K562 (cell line): ENCODE data around the gene AKT3. TPM values are rescaled to one million over a fixed set of nuclear protein-coding genes. Genes with fewer than 3 reads are reported as not detected.
A peak's percentile ranks its signal among the peaks of the same experiment; 100 is the strongest.

Source experiments
- ATAC-seq: fragments of 200-7000 bp; cut with Tn5 transposase; 3 replicates; pipeline ENCODE4 v1.9.1; 2020; ENCODE audit warnings: moderate library complexity
- BruUV-seq: library from RNA; stranded (reverse); fragments of 400-500 nt; replicated peaks from 2 replicates; lab custom pipeline; 2021; lab: Mats Ljungman, UMichigan
- CTCF ChIA-PET: fragments of 300-600 bp; formaldehyde crosslinking; extraction: SDS; loops from one replicate; lab custom pipeline; 2021; ENCODE audit warnings: low intra/inter-chr PET ratio; lab: Yijun Ruan, JAX
- POLR2A ChIA-PET: fragments of 300-600, 350-650 bp; sonication (Branson Sonifier 250); formaldehyde crosslinking; extraction: SDS; loops from one replicate; lab custom pipeline; 2021; ENCODE audit warnings: antibody characterized with exemption, inconsistent platforms; lab: Yijun Ruan, JAX
- DNase-seq, 4 experiments: peaks; one replicate each; pipeline versions ENCODE4 v3.0.0 to v3.0.0-alpha.2; 2011 to 2018; ENCODE audit warnings: low spot score in 3 of 4, mixed read lengths in 3 of 4; ENCODE audit errors: extremely low read depth in 1 of 4
- FAIRE-seq: peaks from 2 replicates; lab custom pipeline; 2011; peaks lifted over from hg19 to GRCh38; lab: Jason Lieb, UNC
- H2AFZ ChIP-seq: 2 replicates; pipeline ENCODE4 v1.6.0; 2011; ENCODE audit warnings: low read depth, low read length, control low read depth, inconsistent platforms
- H3K27ac ChIP-seq: fragments of 200-600 bp; 3 replicates; pipeline ENCODE4 v1.8.0; 2011; ENCODE audit warnings: low read depth, mild to moderate bottlenecking, control low read depth, inconsistent platforms, low read length, moderate library complexity, mixed read lengths; ENCODE audit errors: extremely low read depth
- H3K27me3 ChIP-seq, 2 experiments: fragments of 300-600 bp in 1 of 2; 2 replicates in 1 of 2; 3 replicates in 1 of 2; pipeline versions ENCODE4 v1.6.0 to v1.8.0; 2011; ENCODE audit warnings: inconsistent platforms in 2 of 2, low read length in 2 of 2, mild to moderate bottlenecking in 1 of 2, mixed read lengths in 1 of 2, moderate library complexity in 1 of 2; ENCODE audit not compliant: control insufficient read depth in 2 of 2, insufficient read depth in 2 of 2
- H3K36me3 ChIP-seq: fragments of 300-600 bp; 3 replicates; pipeline ENCODE4 v1.8.0; 2011; ENCODE audit warnings: mild to moderate bottlenecking, low read length, inconsistent platforms; ENCODE audit not compliant: control insufficient read depth, insufficient read depth
- H3K4me1 ChIP-seq, 2 experiments: fragments of 200-600 bp in 1 of 2; replicated peaks in 1 of 2; 2 replicates in 1 of 2; 3 replicates in 1 of 2; pipeline versions ENCODE4 v1.5.1 to v1.8.0; 2011; ENCODE audit warnings: inconsistent platforms in 2 of 2, low read length in 2 of 2, mild to moderate bottlenecking in 1 of 2, mixed read lengths in 1 of 2, moderate library complexity in 1 of 2; ENCODE audit not compliant: control insufficient read depth in 2 of 2, insufficient read depth in 2 of 2
- H3K4me2 ChIP-seq: 2 replicates; pipeline ENCODE4 v1.6.1; 2011; ENCODE audit warnings: low read length, control low read depth, inconsistent platforms, mixed read lengths; ENCODE audit not compliant: insufficient read depth
- H3K4me3 ChIP-seq: fragments of 200-600 bp; sonication (generic), shearing (Covaris generic); 2 replicates; pipeline ENCODE4 v1.5.1; 2016; ENCODE audit warnings: control low read depth, inconsistent platforms
- H3K79me2 ChIP-seq: fragments of 200-600 bp; 3 replicates; pipeline ENCODE4 v1.8.0; 2011; ENCODE audit warnings: low read length, inconsistent platforms; ENCODE audit not compliant: control insufficient read depth, insufficient read depth
- H3K9ac ChIP-seq, 2 experiments: 2 replicates each; pipeline versions ENCODE4 v1.6.0 to v1.6.1; 2011; ENCODE audit warnings: low read depth in 2 of 2, low read length in 2 of 2, control low read depth in 1 of 2, inconsistent platforms in 1 of 2, mild to moderate bottlenecking in 1 of 2, mixed read lengths in 1 of 2; ENCODE audit not compliant: insufficient read depth in 1 of 2
- H3K9me1 ChIP-seq: one replicate; pipeline ENCODE4 v1.6.0; 2011; ENCODE audit warnings: inconsistent platforms, mild to moderate bottlenecking, low read length, moderate library complexity; ENCODE audit not compliant: control insufficient read depth, insufficient read depth
- H3K9me3 ChIP-seq: replicated peaks from 2 replicates; pipeline ENCODE4 v1.5.1; 2011; ENCODE audit warnings: low read depth, low read length, inconsistent platforms; ENCODE audit not compliant: control insufficient read depth, insufficient read depth
- H4K20me1 ChIP-seq: replicated peaks from 2 replicates; pipeline ENCODE4 v1.6.1; 2011; ENCODE audit warnings: low read length, inconsistent platforms, mixed read lengths; ENCODE audit not compliant: control insufficient read depth, insufficient read depth
- DPF2 ChIP-seq: fragments of 450-650 bp; IDR thresholded peaks from 2 replicates; pipeline ENCODE4 v1.6.1; 2016
- FOXM1 ChIP-seq, 2 experiments: fragments of 450-650 bp in 1 of 2; sonication (generic) in 1 of 2; formaldehyde crosslinking in 1 of 2; IDR thresholded peaks; 2 replicates each; pipeline versions ENCODE4 v1.6.1 to v1.9.0; 2017 to 2022; ENCODE audit warnings: low read depth in 2 of 2, mild to moderate bottlenecking in 2 of 2, missing genetic modification reagents in 1 of 2, moderate library complexity in 1 of 2
- KAT2B ChIP-seq: IDR thresholded peaks from one replicate; pipeline ENCODE4 v1.6.1; 2012; ENCODE audit warnings: low read depth, mild to moderate bottlenecking, control low read depth, inconsistent platforms, low read length, moderate library complexity
- MAFG ChIP-seq: fragments of 450-650 bp; conservative IDR thresholded peaks from 2 replicates; pipeline ENCODE4 v1.6.1; 2016; ENCODE audit warnings: missing genetic modification characterization, missing compliant biosample characterization
- MAZ ChIP-seq, 2 experiments: fragments of 450-650 bp in 1 of 2; sonication (generic) in 1 of 2; formaldehyde crosslinking; IDR thresholded peaks in 1 of 2; conservative IDR thresholded peaks in 1 of 2; 2 replicates each; pipeline versions ENCODE4 v1.4.0 to v1.5.0; 2020; ENCODE audit warnings: mild to moderate bottlenecking in 1 of 2, missing genetic modification reagents in 1 of 2
- NR1H2 ChIP-seq: sonication (generic); formaldehyde crosslinking; IDR thresholded peaks from 2 replicates; pipeline ENCODE4 v1.4.0; 2020; ENCODE audit warnings: mild to moderate bottlenecking, missing genetic modification reagents
- RBM25 ChIP-seq: fragments of 200-400 bp; formaldehyde crosslinking; IDR thresholded peaks from 2 replicates; pipeline ENCODE4 v1.6.1; 2018; ENCODE audit warnings: low read length, low read depth, moderate library complexity; ENCODE audit not compliant: severe bottlenecking
- STAG1 ChIP-seq: sonication (generic); formaldehyde crosslinking; IDR thresholded peaks from 2 replicates; pipeline ENCODE4 v1.5.0; 2020; ENCODE audit warnings: missing genetic modification reagents, borderline replicate concordance
- ZNF316 ChIP-seq: fragments of 450-650 bp; IDR thresholded peaks from 2 replicates; pipeline ENCODE4 v1.6.1; 2016
- ZNF766 ChIP-seq: fragments of 200-800 bp; sonication (Bioruptor generic); conservative IDR thresholded peaks from 2 replicates; pipeline ENCODE4 v1.6.1; 2016; ENCODE audit warnings: missing genetic modification characterization, missing compliant biosample characterization
- WGBS: fragments of 100-300 bp; shearing (Covaris generic); methylation state at CpG from one replicate; pipeline ENCODE4 v1.1.6; 2016; ENCODE audit warnings: low coverage, mixed read lengths; ENCODE audit not compliant: insufficient coverage; ENCODE audit errors: missing lambda C conversion rate; 5-methylcytosine and 5-hydroxymethylcytosine counted together
- in situ Hi-C: fragments of 300-500 bp; cut with MboI; formaldehyde crosslinking; loops from 4 replicates; pipeline ENCODE4 v1.15.0; 2018; ENCODE audit warnings: inconsistent platforms, mixed read lengths
- intact Hi-C: fragments of 100-400 bp; cut with micrococcal nuclease; formaldehyde crosslinking; loops from 2 replicates; pipeline ENCODE4 v1.14.2; 2022
- polyA plus RNA-seq, 8 experiments: library from polyadenylated mRNA; depleted of rRNA in 4 of 8; stranded (reverse) in 5 of 8; unstranded in 3 of 8; fragments of >200 nt; fragmentation: Nextera tagmentation in 2 of 8; fragmentation: Illumina TruSeq in 1 of 8; extraction: Ambion mirVana in 2 of 8; extraction: Trizol in 1 of 8; gene quantifications; 2 replicates each; pipeline versions ENCODE4 v1.2.1 to v1.2.3, GENCODE V29; 2011 to 2014; ENCODE audit warnings: inconsistent platforms in 1 of 8, missing spikeins in 1 of 8
- total RNA-seq, 7 experiments: library from RNA; depleted of rRNA in 6 of 7; stranded (reverse); fragments of >200 nt in 6 of 7; fragmentation: Illumina TruSeq in 2 of 7; extraction: Trizol in 2 of 7; gene quantifications; 2 replicates each; pipeline versions ENCODE4 v1.2.1 to v1.2.3, GENCODE V29; 2011 to 2021; ENCODE audit warnings: low replicate concordance in 1 of 7
- TF ChIP-seq, protein P1 (sequence below): fragments of 450-650 bp; formaldehyde crosslinking; IDR thresholded peaks from 2 replicates; pipeline ENCODE4 v1.4.0; 2020; ENCODE audit warnings: mild to moderate bottlenecking, moderate library complexity

The AKT3 gene
- total and polyA plus RNA-seq, 9 of the 15 experiments (the other 6 are each of a cell fraction or from before 2014, with no cell fraction given) = 0.04 to 0.54 (median 0.18) TPM; not detected in 1

DNA sequence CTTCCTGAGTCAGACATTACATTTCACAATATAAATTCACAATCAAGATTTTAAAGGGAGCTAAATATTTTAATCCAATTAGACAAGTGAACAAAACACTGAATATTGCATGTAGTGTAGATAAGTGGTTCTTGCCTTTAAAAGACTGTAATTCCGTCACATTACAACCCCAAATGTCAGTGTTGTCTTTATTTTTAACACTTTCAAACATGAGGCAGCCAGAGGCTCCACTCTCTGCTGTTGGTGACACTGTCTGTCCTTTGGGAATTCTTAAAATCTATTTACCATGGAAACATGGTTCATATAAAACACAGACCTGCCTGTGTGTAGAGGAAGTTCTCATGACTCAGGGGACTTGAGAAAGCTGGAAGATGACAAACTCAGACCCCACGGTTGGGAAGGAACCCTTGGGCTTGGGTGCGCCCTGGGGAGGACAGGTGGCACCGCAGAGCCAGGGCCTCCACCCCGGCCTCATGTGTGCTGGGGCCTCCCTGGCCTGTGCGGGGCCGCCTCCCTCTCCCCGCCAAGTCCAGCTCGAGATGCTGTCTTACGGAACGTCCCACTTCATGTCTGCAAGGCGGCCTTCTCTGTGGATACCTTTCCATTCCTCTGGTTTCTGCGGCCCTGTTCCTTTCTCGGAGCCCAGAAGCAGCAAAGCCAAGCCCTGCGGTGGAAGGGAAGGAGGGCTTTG is 355.2 kb downstream of the AKT3 start (continued):
- TF ChIP-seq, protein P1, sequence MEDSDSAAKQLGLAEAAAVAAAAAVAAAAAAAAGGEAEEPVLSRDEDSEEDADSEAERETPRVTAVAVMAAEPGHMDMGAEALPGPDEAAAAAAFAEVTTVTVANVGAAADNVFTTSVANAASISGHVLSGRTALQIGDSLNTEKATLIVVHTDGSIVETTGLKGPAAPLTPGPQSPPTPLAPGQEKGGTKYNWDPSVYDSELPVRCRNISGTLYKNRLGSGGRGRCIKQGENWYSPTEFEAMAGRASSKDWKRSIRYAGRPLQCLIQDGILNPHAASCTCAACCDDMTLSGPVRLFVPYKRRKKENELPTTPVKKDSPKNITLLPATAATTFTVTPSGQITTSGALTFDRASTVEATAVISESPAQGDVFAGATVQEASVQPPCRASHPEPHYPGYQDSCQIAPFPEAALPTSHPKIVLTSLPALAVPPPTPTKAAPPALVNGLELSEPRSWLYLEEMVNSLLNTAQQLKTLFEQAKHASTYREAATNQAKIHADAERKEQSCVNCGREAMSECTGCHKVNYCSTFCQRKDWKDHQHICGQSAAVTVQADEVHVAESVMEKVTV (CRISPR knock-in tag) = no peak
- TF ChIP-seq RBM25 = no peak
- TF ChIP-seq DPF2 = no peak
- TF ChIP-seq KAT2B = no peak

DNA sequence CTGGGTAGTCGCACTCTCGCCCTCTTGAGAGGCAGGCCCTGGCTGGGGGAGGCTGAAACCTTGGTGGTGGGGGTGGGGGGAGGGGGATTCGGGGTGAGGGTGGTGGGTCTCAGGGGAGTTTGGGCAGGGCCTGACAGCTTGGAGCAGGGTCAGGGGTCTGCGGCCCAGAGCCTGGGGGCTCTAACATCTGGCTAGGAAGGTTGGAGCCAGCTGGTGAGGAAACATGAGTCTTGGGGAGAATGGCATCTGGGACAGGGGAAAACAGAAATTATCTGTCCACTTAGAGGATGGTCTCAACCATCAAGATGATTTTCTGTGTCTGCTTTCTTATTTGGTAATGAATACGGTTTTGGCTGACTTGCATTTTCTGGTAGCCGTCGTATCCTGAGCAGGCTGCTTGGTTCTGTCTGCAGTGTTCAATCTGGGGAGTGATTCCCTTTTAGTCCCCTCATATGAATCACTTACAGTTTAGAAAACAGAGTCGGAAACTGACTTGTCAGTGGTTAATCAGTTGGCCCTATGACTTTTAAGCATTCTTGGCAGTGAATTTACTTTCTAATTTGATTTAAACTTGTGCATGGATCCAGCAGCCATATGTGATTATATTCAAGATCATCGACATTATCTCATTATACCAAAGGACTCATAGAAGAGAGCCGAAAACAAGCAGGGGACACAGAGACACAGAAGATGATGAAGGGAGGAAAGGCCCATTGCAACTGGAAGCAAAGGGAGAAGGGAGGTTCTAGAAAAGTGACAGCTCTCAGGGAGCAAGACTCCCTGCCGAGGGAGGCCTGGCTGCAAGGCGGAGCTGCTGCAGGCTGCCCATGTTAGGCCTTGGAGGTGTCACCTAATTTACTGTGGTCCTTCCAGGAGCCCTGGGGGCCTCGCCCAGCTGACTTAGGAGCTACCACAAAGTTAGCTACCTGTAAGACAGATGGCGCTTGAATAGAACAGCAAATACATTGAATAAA is 356.6 kb downstream of the AKT3 start:
- Histone ChIP-seq H3K9ac (peak overlapping the region in 1 of 2 experiments; percentile 37; a peak in 1 of 4 replicates), H2AFZ (no peak overlapping the region), H3K36me3 (no peaks in the 10 kb centered on the region), H3K27me3 (no peaks in the 10 kb centered on the region), H3K79me2 (no peaks in the 10 kb centered on the region), H3K27ac (no peak overlapping the region), H4K20me1 (no peaks in the 10 kb centered on the region), H3K9me1 (no peaks in the 10 kb centered on the region), H3K4me2 (no peak overlapping the region), H3K4me3 (no peak overlapping the region), H3K9me3 (no peaks in the 10 kb centered on the region), H3K4me1 (peaks cover 0 to 13% of the 10 kb centered on the region in 2 experiments; a peak in 1 of 5 replicates)
- no TSS peak for BruUV-seq
- CTCF ChIA-PET = no interaction called here
- POLR2A ChIA-PET = no interaction called here
- intact Hi-C loops (no loop called here), in situ Hi-C loops (loop anchor here (25.0 kb wide), 1 partner anchor 769 kb away; no protein-coding TSS in a partner anchor)
- no peak for FAIRE-seq
- no peak for TF ChIP-seq NR1H2 (CRISPR knock-in tag)
- TF ChIP-seq ZNF766 (CRISPR knock-in tag) = no peak
- no peak for TF ChIP-seq MAZ (CRISPR knock-in tag; conservative IDR thresholded peaks at IDR 0.05 in 1 of 2, IDR thresholded peaks at IDR 0.05 in 1 of 2)
- TF ChIP-seq ZNF316 = peak; percentile 49
- no peak for TF ChIP-seq STAG1 (CRISPR knock-in tag)
- TF ChIP-seq MAFG (tag) = 0 out of 2 replicates have a peak, but pooled peaks have one; percentile 9
- TF ChIP-seq FOXM1 (IDR thresholded peaks at IDR 0.05; ENCODE audit: low read depth) = no peak
- no peak for TF ChIP-seq FOXM1 (CRISPR knock-in tag; IDR thresholded peaks at IDR 0.05; ENCODE audit: low read depth)
- no peak for DNase-seq
- WGBS = 67% methylated on average over 13 of the region's 14 CpGs
- ATAC-seq = no peak
